H1 (cell line): ENCODE data around the gene CHRNA10. TPM values are rescaled to one million over a fixed set of nuclear protein-coding genes. Genes with fewer than 3 reads are reported as not detected.

Experiments used
- CTCF ChIA-PET: fragments of 300-600 bp; sonication (Branson Sonifier 250); formaldehyde crosslinking; loops from one replicate; lab custom pipeline; 2021; ENCODE audit not compliant: partially characterized antibody; lab: Charles Lee
- POLR2A ChIA-PET: fragments of 300-600 bp; sonication (Branson Sonifier 250); formaldehyde crosslinking; loops from one replicate; lab custom pipeline; 2021; ENCODE audit warnings: inconsistent platforms; ENCODE audit not compliant: partially characterized antibody; lab: Charles Lee
- DNase-seq, 2 experiments: peaks; one replicate each; pipeline versions ENCODE4 v3.0.0 to v3.0.0-alpha.2; 2010 to 2022; ENCODE audit warnings: low spot score in 2 of 2, low read depth in 1 of 2, mixed read lengths in 1 of 2
- FAIRE-seq: peaks from 2 replicates; lab custom pipeline; 2011; peaks lifted over from hg19 to GRCh38; lab: Jason Lieb, UNC
- H2AFZ ChIP-seq: 2 replicates; pipeline ENCODE4 v1.8.1; 2012; ENCODE audit warnings: low read length, inconsistent platforms
- H2AK5ac ChIP-seq: 2 replicates; pipeline ENCODE4 v1.6.1; 2013; ENCODE audit warnings: low read depth, low read length
- H2BK120ac ChIP-seq: replicated peaks from 2 replicates; pipeline ENCODE3; 2013; ENCODE audit warnings: low read depth, low read length, inconsistent platforms
- H2BK12ac ChIP-seq: 2 replicates; pipeline ENCODE4 v1.6.1; 2013; ENCODE audit warnings: low read depth, low read length
- H2BK15ac ChIP-seq: 2 replicates; pipeline ENCODE4 v1.6.1; 2013; ENCODE audit warnings: low read length
- H2BK20ac ChIP-seq: 2 replicates; pipeline ENCODE4 v1.6.1; 2013; ENCODE audit warnings: low read length
- H2BK5ac ChIP-seq: 2 replicates; pipeline ENCODE4 v1.6.1; 2013; ENCODE audit warnings: low read depth, low read length
- H3K14ac ChIP-seq: 2 replicates; pipeline ENCODE4 v1.6.1; 2013; ENCODE audit warnings: inconsistent platforms; ENCODE audit not compliant: insufficient read length
- H3K18ac ChIP-seq: 2 replicates; pipeline ENCODE4 v1.6.1; 2013; ENCODE audit warnings: low read length; ENCODE audit errors: extremely low read depth
- H3K23ac ChIP-seq: 2 replicates; pipeline ENCODE4 v1.6.1; 2013; ENCODE audit warnings: inconsistent platforms; ENCODE audit not compliant: insufficient read length
- H3K23me2 ChIP-seq: 2 replicates; pipeline ENCODE4 v1.6.1; 2013; ENCODE audit warnings: low read depth, low read length
- H3K27ac ChIP-seq: 2 replicates; pipeline ENCODE4 v1.6.1; 2011; ENCODE audit warnings: low read depth, low read length, inconsistent platforms
- H3K27me3 ChIP-seq, 4 experiments: replicated peaks in 1 of 4; 1 replicate in 1 of 4; 2 replicates in 3 of 4; pipeline versions ENCODE4 v1.6.1 to v1.8.1; 2011 to 2013; ENCODE audit warnings: low read length in 3 of 4, mild to moderate bottlenecking in 3 of 4, inconsistent platforms in 2 of 4, mixed read lengths in 2 of 4, moderate library complexity in 1 of 4; ENCODE audit not compliant: control insufficient read depth in 3 of 4, insufficient read depth in 3 of 4; ENCODE audit errors: extremely low read depth in 1 of 4
- H3K36me3 ChIP-seq, 4 experiments: 2 replicates each; pipeline versions ENCODE4 v1.6.1 to v1.8.1; 2011 to 2013; ENCODE audit warnings: mild to moderate bottlenecking in 4 of 4, low read length in 3 of 4, moderate library complexity in 2 of 4, control low read depth in 1 of 4, inconsistent platforms in 1 of 4; ENCODE audit not compliant: insufficient read depth in 4 of 4, control insufficient read depth in 2 of 4
- H3K4ac ChIP-seq: replicated peaks from 2 replicates; pipeline ENCODE3; 2013; ENCODE audit warnings: low read length, low read depth, mixed read lengths, inconsistent platforms; ENCODE audit not compliant: insufficient read length
- H3K4me1 ChIP-seq, 4 experiments: replicated peaks in 1 of 4; 1 replicate in 1 of 4; 2 replicates in 3 of 4; pipeline versions ENCODE4 v1.6.1 to v1.8.1; 2011 to 2013; ENCODE audit warnings: low read length in 3 of 4, inconsistent platforms in 2 of 4, mixed read lengths in 1 of 4; ENCODE audit not compliant: insufficient read depth in 4 of 4, control insufficient read depth in 3 of 4
- H3K4me2 ChIP-seq, 2 experiments: 2 replicates each; pipeline versions ENCODE4 v1.6.1 to v1.8.1; 2011 to 2013; ENCODE audit warnings: low read depth in 2 of 2, low read length in 2 of 2, control low read depth in 1 of 2, inconsistent platforms in 1 of 2, mild to moderate bottlenecking in 1 of 2; ENCODE audit not compliant: insufficient read depth in 1 of 2
- H3K4me3 ChIP-seq, 4 experiments: fragments of 200-600, 300-600 bp in 1 of 4; sonication (generic), shearing (Covaris generic), sonication (Bioruptor Twin) in 1 of 4; 2 replicates each; pipeline versions ENCODE4 v1.5.1 to v1.8.1; 2011 to 2016; ENCODE audit warnings: low read length in 4 of 4, low read depth in 3 of 4, control low read depth in 2 of 4, inconsistent platforms in 2 of 4, mild to moderate bottlenecking in 2 of 4, mixed read lengths in 1 of 4, moderate library complexity in 1 of 4; ENCODE audit not compliant: insufficient read depth in 2 of 4; ENCODE audit errors: extremely low read depth in 1 of 4
- H3K56ac ChIP-seq: replicated peaks from 2 replicates; pipeline ENCODE3; 2013; ENCODE audit warnings: low read depth, mild to moderate bottlenecking, mixed read lengths, low read length, inconsistent platforms; ENCODE audit not compliant: insufficient read length
- H3K79me1 ChIP-seq: 2 replicates; pipeline ENCODE4 v1.6.1; 2013; ENCODE audit warnings: low read depth, low read length, control low read depth
- H3K79me2 ChIP-seq, 2 experiments: 2 replicates each; pipeline versions ENCODE4 v1.6.1 to v1.8.1; 2012 to 2013; ENCODE audit warnings: low read length in 2 of 2, mild to moderate bottlenecking in 2 of 2, inconsistent platforms in 1 of 2; ENCODE audit not compliant: insufficient read depth in 2 of 2, control insufficient read depth in 1 of 2
- H3K9ac ChIP-seq, 4 experiments: replicated peaks in 1 of 4; 1 replicate in 1 of 4; 2 replicates in 3 of 4; pipeline versions ENCODE4 v1.6.1 to v1.8.1; 2011 to 2013; ENCODE audit warnings: low read depth in 3 of 4, low read length in 3 of 4, control low read depth in 2 of 4, mild to moderate bottlenecking in 2 of 4, moderate library complexity in 2 of 4, inconsistent platforms in 1 of 4; ENCODE audit errors: extremely low read depth in 1 of 4
- H3K9me3 ChIP-seq, 2 experiments: 2 replicates each; pipeline versions ENCODE4 v1.6.1 to v1.8.1; 2012 to 2013; ENCODE audit warnings: mild to moderate bottlenecking in 2 of 2, moderate library complexity in 2 of 2, control low read depth in 1 of 2, inconsistent platforms in 1 of 2, low read depth in 1 of 2, low read length in 1 of 2, mixed read lengths in 1 of 2; ENCODE audit not compliant: insufficient read depth in 2 of 2
- H4K20me1 ChIP-seq, 2 experiments: replicated peaks in 1 of 2; 2 replicates each; pipeline versions ENCODE3 to v1.8.1; 2011 to 2013; ENCODE audit warnings: inconsistent platforms in 2 of 2, low read length in 2 of 2, mild to moderate bottlenecking in 1 of 2; ENCODE audit not compliant: insufficient read depth in 2 of 2, control insufficient read depth in 1 of 2
- H4K5ac ChIP-seq: 2 replicates; pipeline ENCODE4 v1.6.1; 2013; ENCODE audit warnings: low read length, low read depth, mixed read lengths, inconsistent platforms; ENCODE audit not compliant: insufficient read length
- H4K8ac ChIP-seq: 2 replicates; pipeline ENCODE4 v1.8.0; 2013; ENCODE audit warnings: mild to moderate bottlenecking, moderate library complexity, low read length, inconsistent platforms; ENCODE audit not compliant: insufficient read depth; ENCODE audit errors: extremely low read depth
- H4K91ac ChIP-seq: replicated peaks from 2 replicates; pipeline ENCODE3; 2013; ENCODE audit warnings: low read length, mixed read lengths, inconsistent platforms; ENCODE audit not compliant: insufficient read length
- CHD2 ChIP-seq: IDR thresholded peaks from 2 replicates; pipeline ENCODE4 v1.6.1; 2012; ENCODE audit warnings: low read length, improper control_type of control experiment
- CTBP2 ChIP-seq: IDR thresholded peaks from 2 replicates; pipeline ENCODE4 v1.7.0; 2011; ENCODE audit warnings: borderline replicate concordance, mild to moderate bottlenecking, moderate library complexity, mixed read lengths, low read length; ENCODE audit not compliant: insufficient read depth, insufficient read length
- EZH2 ChIP-seq: fragments of 200-600 bp; sonication (generic); IDR thresholded peaks from 2 replicates; pipeline ENCODE4 v1.7.1; 2012; ENCODE audit warnings: low read depth, mild to moderate bottlenecking, moderate library complexity, low read length, inconsistent platforms; ENCODE audit not compliant: severe bottlenecking
- FOSL1 ChIP-seq: IDR thresholded peaks from 2 replicates; pipeline ENCODE4 v1.6.1; 2011; ENCODE audit warnings: mild to moderate bottlenecking, low read depth, low read length, moderate library complexity; ENCODE audit not compliant: insufficient read depth
- HDAC6 ChIP-seq: IDR thresholded peaks from one replicate; pipeline ENCODE4 v1.7.1; 2012; ENCODE audit warnings: low read depth, mild to moderate bottlenecking, inconsistent platforms, low read length, moderate library complexity
- KDM4A ChIP-seq: IDR thresholded peaks from one replicate; pipeline ENCODE4 v1.7.1; 2012; ENCODE audit warnings: low read depth, mild to moderate bottlenecking, moderate library complexity, low read length, inconsistent platforms; ENCODE audit not compliant: severe bottlenecking
- PHF8 ChIP-seq: fragments of 200-600 bp; sonication (generic); conservative IDR thresholded peaks from 2 replicates; pipeline ENCODE4 v1.7.1; 2012; ENCODE audit warnings: low read depth, mild to moderate bottlenecking, inconsistent platforms, low read length, moderate library complexity
- POLR2A ChIP-seq, 2 experiments: IDR thresholded peaks; 1 replicate in 1 of 2; 2 replicates in 1 of 2; pipeline ENCODE4 v1.6.1; 2011; ENCODE audit warnings: low read depth in 2 of 2, low read length in 2 of 2, mild to moderate bottlenecking in 2 of 2; ENCODE audit errors: control extremely low read depth in 1 of 2
- SUZ12 ChIP-seq: fragments of 200-600 bp; sonication (generic); IDR thresholded peaks from 2 replicates; pipeline ENCODE4 v1.6.1; 2012; ENCODE audit warnings: mild to moderate bottlenecking, inconsistent platforms, low read length, moderate library complexity, mixed read lengths
- WGBS, 2 experiments: shearing (Covaris generic) in 1 of 2; methylation state at CpG; one replicate each; pipeline versions ENCODE4 v1.1.6 to v1.1.7; 2013 to 2015; ENCODE audit warnings: low lambda C conversion rate in 2 of 2, mixed read lengths in 2 of 2, inconsistent platforms in 1 of 2, low coverage in 1 of 2, missing lambda C conversion rate in 1 of 2; ENCODE audit not compliant: insufficient replicate concordance in 2 of 2, insufficient coverage in 1 of 2, insufficient read length in 1 of 2; ENCODE audit errors: extremely low coverage in 1 of 2, missing lambda C conversion rate in 1 of 2; 5-methylcytosine and 5-hydroxymethylcytosine counted together
- polyA plus RNA-seq, 7 experiments: library from polyadenylated mRNA; depleted of rRNA in 3 of 7; stranded (reverse) in 5 of 7; unstranded in 2 of 7; fragments of >200 nt in 5 of 7; fragments of 200-250 nt in 2 of 7; gene quantifications; 1 replicate in 5 of 7; 2 replicates in 1 of 7; 4 replicates in 1 of 7; pipeline versions ENCODE4 v1.2.1 to v1.2.3, GENCODE V29; 2011 to 2013; ENCODE audit warnings: missing spikeins in 2 of 7, mixed read lengths in 2 of 7
- total RNA-seq: library from RNA; stranded (reverse); fragmentation: NEBNext Ultra II Directional; extraction: Animal tissue kit (Norgen Biotek cat#: 25700); gene quantifications from 2 replicates; pipeline ENCODE4 v1.2.1, GENCODE V29; 2021
- TF ChIP-seq, protein P1 (sequence below): IDR thresholded peaks from 2 replicates; pipeline ENCODE4 v1.6.1; 2012; ENCODE audit warnings: low read length, inconsistent platforms
- TF ChIP-seq, protein P2 (sequence below): IDR thresholded peaks from 2 replicates; pipeline ENCODE4 v1.6.1; 2011; ENCODE audit warnings: low read depth, mild to moderate bottlenecking, low read length; ENCODE audit not compliant: insufficient read depth

The CHRNA10 gene
- total and polyA plus RNA-seq, 2 of the 8 experiments (the other 6 are each of a cell fraction or from before 2014, with no cell fraction given), result 0.68 to 1.3 TPM

DNA sequence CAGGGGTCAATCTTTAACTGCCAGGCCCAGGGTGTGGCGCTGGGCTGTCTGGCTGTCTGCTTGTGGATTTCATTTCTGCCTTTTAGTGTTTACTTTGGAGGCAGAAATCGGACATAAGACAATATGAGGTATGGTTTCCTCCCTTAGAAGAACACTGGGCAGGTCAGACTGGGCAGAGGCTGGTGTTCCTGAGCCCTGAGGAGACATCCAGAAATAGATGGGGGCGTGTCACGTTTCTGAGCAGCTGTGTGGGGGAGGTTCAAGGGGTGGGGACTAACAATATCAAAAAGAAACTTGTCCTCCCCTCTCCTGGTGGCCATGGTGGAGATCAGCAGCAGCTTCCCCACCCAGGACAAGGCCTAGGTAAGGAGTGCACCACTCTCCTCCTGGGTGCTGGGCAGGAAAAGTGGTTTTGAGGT, 26.4 kb downstream of the CHRNA10 start, which contains the start of gene ART1:
TSS of gene ART1 (plus strand) at position 312 of the 419 bp plus-strand sequence. CDS start 14,086 bp downstream, outside the sequence.
- Histone ChIP-seq H3K9ac (no peak within 1 kb of the TSS), H2BK15ac (peak within 1 kb of the TSS; percentile 65; the same call in 1 of the 2 replicates), H2BK120ac (no peak within 1 kb of the TSS), H4K8ac (peak within 1 kb of the TSS; percentile 59), H3K4me1 (peaks cover 0 to 10% (median 1%) of the 10 kb centered on the region in 4 experiments; a peak in 4 of 7 replicates), H3K9me3 (peaks cover 7% of the 10 kb centered on the region in 2 experiments; a peak in 2 of 4 replicates), H2BK12ac (no peak within 1 kb of the TSS; the same call in 1 of the 2 replicates), H3K14ac (no peak within 1 kb of the TSS), H4K91ac (no peak within 1 kb of the TSS), H3K23ac (no peak within 1 kb of the TSS), H2BK5ac (no peak within 1 kb of the TSS), H3K18ac (no peak within 1 kb of the TSS), H3K4me2 (no peak within 1 kb of the TSS), H2AK5ac (0 out of 2 replicates have a peak within 1 kb of the TSS, but pooled peaks have one; percentile 9), H3K4ac (no peak within 1 kb of the TSS), H3K23me2 (peaks cover 11% of the 10 kb centered on the region; the same call in 1 of the 2 replicates), H4K5ac (no peak within 1 kb of the TSS), H4K20me1 (no peaks in the 10 kb centered on the region), H3K79me2 (no peaks in the 10 kb centered on the region), H2BK20ac (no peak within 1 kb of the TSS), H3K27ac (no peak within 1 kb of the TSS), H3K79me1 (no peaks in the 10 kb centered on the region), H2AFZ (no peak within 1 kb of the TSS), H3K4me3 (no peak within 1 kb of the TSS), H3K27me3 (peaks cover 0 to 6% (median 0%) of the 10 kb centered on the region in 4 experiments; a peak in 4 of 7 replicates), H3K36me3 (no peaks in the 10 kb centered on the region), H3K56ac (no peak within 1 kb of the TSS)
- FAIRE-seq (no peak), DNase-seq (no peak)
- ChIA-PET CTCF (interaction anchor here (1.0 to 1.1 kb wide), 2 partner anchors 13 to 18 kb away, joined by 4 read pairs; no protein-coding TSS in a partner anchor), POLR2A (no interaction called here)
- 93% methylated on average over 4 of the region's 4 CpGs; no CpG with 5 or more reads in 1 of the 2 experiments for WGBS, 2 experiments
- TF ChIP-seq, protein P1, sequence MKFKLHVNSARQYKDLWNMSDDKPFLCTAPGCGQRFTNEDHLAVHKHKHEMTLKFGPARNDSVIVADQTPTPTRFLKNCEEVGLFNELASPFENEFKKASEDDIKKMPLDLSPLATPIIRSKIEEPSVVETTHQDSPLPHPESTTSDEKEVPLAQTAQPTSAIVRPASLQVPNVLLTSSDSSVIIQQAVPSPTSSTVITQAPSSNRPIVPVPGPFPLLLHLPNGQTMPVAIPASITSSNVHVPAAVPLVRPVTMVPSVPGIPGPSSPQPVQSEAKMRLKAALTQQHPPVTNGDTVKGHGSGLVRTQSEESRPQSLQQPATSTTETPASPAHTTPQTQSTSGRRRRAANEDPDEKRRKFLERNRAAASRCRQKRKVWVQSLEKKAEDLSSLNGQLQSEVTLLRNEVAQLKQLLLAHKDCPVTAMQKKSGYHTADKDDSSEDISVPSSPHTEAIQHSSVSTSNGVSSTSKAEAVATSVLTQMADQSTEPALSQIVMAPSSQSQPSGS, result no peak
- TF ChIP-seq KDM4A (no peak), POLR2A (IDR thresholded peaks at IDR 0.05; ENCODE audit: control extremely low read depth in 1 of 2, low read depth in 2 of 2, low read length in 2 of 2) (no peak), EZH2 (no peak), CTBP2 (no peak), FOSL1 (no peak), PHF8 (no peak), SUZ12 (no peak), HDAC6 (no peak), CHD2 (no peak)
- TF ChIP-seq, protein P2, sequence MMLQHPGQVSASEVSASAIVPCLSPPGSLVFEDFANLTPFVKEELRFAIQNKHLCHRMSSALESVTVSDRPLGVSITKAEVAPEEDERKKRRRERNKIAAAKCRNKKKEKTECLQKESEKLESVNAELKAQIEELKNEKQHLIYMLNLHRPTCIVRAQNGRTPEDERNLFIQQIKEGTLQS, result no peak
